Immature natural killer cell (primary cell): Measurements from ENCODE around the gene HSD17B11. TPM values are rescaled to one million over a fixed set of nuclear protein-coding genes. Genes with fewer than 3 reads are reported as not detected.
"Not testable (repeated sequence)": the region's sequence is repeated elsewhere in the genome, so short reads cannot be mapped to it uniquely, and the experiment has no call there.

Experiments
- DNase-seq, 3 donors: peaks; one replicate each; pipeline ENCODE4 v3.0.0; 2022; ENCODE audit warnings: mixed read lengths in 1 of 3
- H3K27ac Mint-ChIP-seq, 6 donors: one replicate each; pipeline ENCODE4 v1.8.0; 2020; ENCODE audit warnings: mixed read lengths in 6 of 6, mild to moderate bottlenecking in 5 of 6, inconsistent platforms in 4 of 6, moderate library complexity in 3 of 6
- H3K27me3 Mint-ChIP-seq, 3 donors: one replicate each; pipeline ENCODE4 v1.8.0; 2020 to 2021; ENCODE audit warnings: low read depth in 3 of 3, mild to moderate bottlenecking in 3 of 3, mixed read lengths in 3 of 3, moderate library complexity in 3 of 3, inconsistent platforms in 1 of 3
- H3K36me3 Mint-ChIP-seq, 3 donors: one replicate each; pipeline ENCODE4 v1.8.0; 2020; ENCODE audit warnings: mixed read lengths in 3 of 3, inconsistent platforms in 2 of 3, mild to moderate bottlenecking in 2 of 3
- H3K4me1 Mint-ChIP-seq, 2 donors: one replicate each; pipeline ENCODE4 v1.8.0; 2020; ENCODE audit warnings: inconsistent platforms in 2 of 2, mild to moderate bottlenecking in 2 of 2, mixed read lengths in 2 of 2, moderate library complexity in 1 of 2
- H3K4me3 Mint-ChIP-seq, 5 donors: one replicate each; pipeline ENCODE4 v1.8.0; 2020; ENCODE audit warnings: mild to moderate bottlenecking in 5 of 5, mixed read lengths in 5 of 5, inconsistent platforms in 3 of 5, moderate library complexity in 3 of 5
- H3K9me3 Mint-ChIP-seq, 6 donors: one replicate each; pipeline ENCODE4 v1.8.0; 2020; ENCODE audit warnings: mild to moderate bottlenecking in 6 of 6, mixed read lengths in 6 of 6, inconsistent platforms in 4 of 6, moderate library complexity in 3 of 6
- polyA plus RNA-seq, 3 donors: library from polyadenylated mRNA; unstranded; fragments of 300-500 nt; fragmentation: Illumina TruSeq; gene quantifications; one replicate each; pipeline ENCODE4 v1.2.3, GENCODE V29; 2021

Gene HSD17B11
- polyA plus RNA-seq, 3 donors from 2014 or later = 81.6 to 112 (median 105) TPM

- no peak overlapping the region for H3K4me3 Mint-ChIP-seq
- H3K4me1 Mint-ChIP-seq = peaks cover 0 to 8% of the 10 kb centered on the region in 2 donors
- H3K36me3 Mint-ChIP-seq = peaks cover 11 to 37% (median 14%) of the 10 kb centered on the region in 3 donors
- H3K27ac Mint-ChIP-seq = no peak overlapping the region
- no peaks in the 10 kb centered on the region for H3K9me3 Mint-ChIP-seq
- DNase-seq = no peak
- H3K27me3 Mint-ChIP-seq = no peaks in the 10 kb centered on the region
Observed at GRCh38 chr4:87365348-87365747, 25.6 kb downstream of the HSD17B11 start.

DNA sequence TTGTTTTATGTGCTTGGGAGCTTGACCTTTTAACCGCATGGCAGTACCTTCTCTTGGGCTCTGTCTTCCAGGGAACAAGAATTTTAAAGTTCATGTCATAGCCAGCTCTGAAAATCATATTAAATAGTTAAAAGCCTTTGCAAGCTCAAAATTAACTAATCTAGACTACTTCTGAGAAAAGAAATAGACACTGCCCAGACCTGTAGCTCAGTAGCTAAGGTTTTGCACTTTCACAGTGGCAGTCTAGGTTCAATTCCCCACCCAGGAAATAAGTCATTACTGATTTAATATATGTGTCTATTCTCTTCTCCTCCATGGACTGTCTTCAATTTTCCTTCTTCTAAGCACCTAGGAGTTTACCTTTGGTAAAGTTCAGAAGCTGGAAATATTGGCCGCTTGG, 27.4 kb downstream of the HSD17B11 start:
- Mint-ChIP-seq H3K27me3 (no peaks in the 10 kb centered on the region), H3K36me3 (peaks cover 14 to 38% (median 14%) of the 10 kb centered on the region in 3 donors), H3K9me3 (no peaks in the 10 kb centered on the region), H3K4me3 (no peak overlapping the region), H3K27ac (peak overlapping the region in 2 of 6 donors; percentile 12 to 53), H3K4me1 (peaks cover 0 to 21% of the 10 kb centered on the region in 2 donors)
- no peak for DNase-seq

DNA sequence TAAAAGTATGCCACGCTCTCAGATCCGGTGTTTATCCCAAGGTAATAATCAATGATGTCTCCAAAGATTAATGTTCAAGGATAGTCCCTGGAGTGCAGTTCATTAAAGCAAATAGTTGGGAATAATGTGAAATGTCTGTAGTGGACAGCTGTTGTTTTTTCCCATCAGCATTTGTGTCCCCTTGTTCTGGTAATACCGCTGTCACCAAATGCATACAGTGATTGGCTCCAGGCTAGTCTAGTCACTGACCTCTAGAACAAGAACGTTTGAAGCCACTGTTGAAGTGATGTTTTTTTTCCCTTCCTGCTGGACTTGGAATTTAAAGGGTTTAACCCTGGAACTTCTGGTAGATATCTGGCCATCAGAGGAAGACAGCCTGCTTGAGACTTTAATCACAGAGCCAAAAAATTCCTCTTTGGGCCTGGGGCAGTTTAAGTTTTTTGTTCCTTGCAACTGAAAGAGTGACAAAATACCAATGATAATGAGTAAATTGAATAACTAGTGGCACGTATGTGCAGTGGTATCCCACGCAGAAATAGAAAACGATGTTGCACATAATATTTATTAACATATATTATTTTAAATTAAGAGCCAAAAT, 30.6 kb downstream of the HSD17B11 start:
- H3K4me1 Mint-ChIP-seq = peaks cover 0 to 20% of the 10 kb centered on the region in 2 donors
- no peaks in the 10 kb centered on the region for H3K27me3 Mint-ChIP-seq
- H3K9me3 Mint-ChIP-seq = no peaks in the 10 kb centered on the region
- H3K4me3 Mint-ChIP-seq = no peak overlapping the region
- no peak for DNase-seq
- H3K27ac Mint-ChIP-seq = no peak overlapping the region
- peaks cover 8 to 50% (median 11%) of the 10 kb centered on the region in 3 donors for H3K36me3 Mint-ChIP-seq

DNA sequence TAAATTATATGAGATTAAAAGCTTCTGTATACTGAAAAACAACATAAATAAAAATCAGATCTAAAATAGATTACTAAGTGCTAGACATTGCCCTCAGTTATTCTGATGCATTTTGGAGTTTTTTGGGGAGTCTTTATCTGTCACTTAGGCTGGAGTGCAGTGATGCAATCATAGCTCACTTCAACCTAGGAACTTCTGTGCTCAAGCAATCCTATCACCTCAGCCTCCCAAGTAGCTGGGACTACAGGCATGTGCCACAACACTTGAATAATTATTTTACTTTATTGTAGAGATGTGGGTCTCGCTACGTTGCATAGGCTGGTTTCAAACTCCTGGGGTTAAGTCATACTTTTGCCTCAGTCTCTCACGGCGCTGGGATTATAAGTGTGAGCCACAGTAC, 31.7 kb downstream of the HSD17B11 start:
- Mint-ChIP-seq H3K4me3 (no peak overlapping the region), H3K9me3 (no peaks in the 10 kb centered on the region), H3K36me3 (peaks cover 5 to 55% (median 7%) of the 10 kb centered on the region in 3 donors), H3K27me3 (no peaks in the 10 kb centered on the region), H3K4me1 (peaks cover 0 to 20% of the 10 kb centered on the region in 2 donors), H3K27ac (peak overlapping the region in 2 of 6 donors; percentile 66 to 69)
- DNase-seq = no peak

DNA sequence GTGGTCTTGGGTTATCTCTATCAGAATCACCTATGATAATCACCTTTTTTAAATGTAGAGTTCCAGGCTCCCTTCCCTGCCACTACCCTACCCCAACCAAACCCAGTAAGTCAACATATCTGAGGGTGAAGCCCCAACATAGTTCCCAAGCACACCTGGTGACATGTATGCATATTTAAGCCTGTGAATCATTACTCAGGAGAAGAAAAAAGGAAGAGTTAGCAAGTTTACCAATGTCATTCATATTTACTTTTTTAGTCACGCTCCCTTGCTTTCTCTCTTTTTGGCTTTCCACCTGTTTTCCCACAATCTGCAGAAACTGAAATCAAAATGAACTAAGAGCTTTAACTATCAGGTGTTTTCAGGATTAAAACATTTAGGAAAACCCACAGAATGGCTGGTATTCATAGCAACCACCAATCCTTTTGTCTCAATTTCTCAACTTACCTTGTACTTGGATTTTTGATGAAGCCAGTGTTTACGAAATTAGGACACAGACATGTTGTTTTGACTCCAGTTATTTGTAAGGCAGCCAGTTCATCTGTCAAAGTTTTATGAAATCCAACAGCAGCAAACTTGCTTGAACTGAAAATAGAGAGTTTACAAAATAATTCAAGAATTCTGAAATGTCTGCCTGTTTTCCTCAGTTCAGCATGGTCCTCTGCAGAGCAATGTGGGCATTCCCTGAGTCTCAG, 34.0 kb downstream of the HSD17B11 start:
- H3K4me1 Mint-ChIP-seq = peaks cover 0 to 20% of the 10 kb centered on the region in 2 donors
- H3K27ac Mint-ChIP-seq = peak overlapping the region in 4 of 6 donors; percentile 53 to 74 (median 64)
- H3K36me3 Mint-ChIP-seq = peaks cover 7 to 47% (median 9%) of the 10 kb centered on the region in 3 donors
- no peak overlapping the region for H3K4me3 Mint-ChIP-seq
- H3K9me3 Mint-ChIP-seq = no peaks in the 10 kb centered on the region
- no peak for DNase-seq
- no peaks in the 10 kb centered on the region for H3K27me3 Mint-ChIP-seq

DNA sequence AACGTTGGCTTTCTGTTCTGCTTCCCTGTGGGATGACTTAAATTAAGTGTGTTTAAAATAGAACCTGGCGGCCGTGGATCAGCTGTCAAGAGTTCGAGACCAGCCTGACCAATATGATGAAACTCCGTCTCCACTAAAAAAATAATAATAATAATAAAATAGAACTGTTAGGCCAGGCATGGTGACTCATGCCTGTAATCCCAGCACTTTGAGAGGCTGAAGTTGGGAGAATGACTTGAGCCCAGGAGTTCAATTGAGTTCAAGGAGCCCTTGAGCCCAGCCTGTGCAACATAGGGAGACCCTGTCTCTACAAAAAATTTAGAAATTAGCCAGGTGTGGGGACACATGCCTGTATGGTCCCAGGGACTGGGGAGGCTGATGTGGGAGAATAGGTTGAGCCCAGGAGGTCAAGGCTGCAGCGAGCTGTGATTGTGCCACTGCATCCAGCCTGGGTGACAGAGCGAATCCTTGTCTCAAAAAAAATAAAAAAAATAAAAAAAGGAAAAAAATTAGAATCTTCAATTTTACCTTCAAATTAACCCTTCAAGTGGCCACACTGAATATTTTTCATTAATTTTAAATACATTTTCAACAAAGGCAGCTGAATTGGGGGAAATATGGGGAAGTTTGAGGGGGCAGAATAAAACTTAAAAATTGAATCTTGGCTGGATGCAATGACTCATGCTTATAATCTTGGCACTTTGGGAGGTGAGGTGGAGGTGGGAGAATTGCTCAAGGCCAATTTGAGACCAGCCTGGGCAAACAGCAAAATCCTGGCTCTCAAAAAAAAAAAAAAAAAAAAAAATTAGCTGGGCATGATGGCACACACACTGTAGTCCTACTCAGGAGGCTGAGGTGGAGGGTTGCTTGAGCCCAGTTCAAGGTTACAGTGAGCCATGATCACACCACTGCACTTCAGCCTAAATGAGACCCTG, 36.6 kb downstream of the HSD17B11 start:
- peak overlapping the region in 1 of 6 donors; percentile 22 for H3K27ac Mint-ChIP-seq
- peaks cover 0 to 9% of the 10 kb centered on the region in 2 donors for H3K4me1 Mint-ChIP-seq
- H3K27me3 Mint-ChIP-seq = no peaks in the 10 kb centered on the region
- peaks cover 5 to 41% (median 7%) of the 10 kb centered on the region in 3 donors for H3K36me3 Mint-ChIP-seq
- H3K4me3 Mint-ChIP-seq = no peak overlapping the region
- H3K9me3 Mint-ChIP-seq = no peaks in the 10 kb centered on the region
- DNase-seq = no peak

DNA sequence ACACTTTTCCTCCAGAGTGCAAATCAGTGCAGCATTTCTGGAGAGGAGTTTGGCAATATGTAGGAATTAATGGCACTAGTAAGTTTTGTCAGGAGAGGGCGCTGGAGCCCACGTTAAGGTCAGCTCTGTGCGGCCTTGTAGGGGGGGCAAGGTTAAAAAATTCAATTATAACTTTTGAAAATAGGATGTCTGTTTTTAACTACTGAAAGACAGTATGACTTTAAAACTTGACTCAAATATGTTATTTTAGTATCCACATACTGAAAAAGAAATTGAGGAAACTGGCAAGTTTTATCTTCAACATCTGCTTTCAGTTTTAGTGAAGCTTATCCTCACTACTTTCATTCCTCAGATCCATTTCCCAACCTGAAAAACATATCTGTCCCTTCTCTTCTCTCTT, 37.4 kb downstream of the HSD17B11 start:
- DNase-seq = peak in 2 of 3 donors; percentile 8 to 31
- H3K4me3 Mint-ChIP-seq = no peak overlapping the region
- no peaks in the 10 kb centered on the region for H3K27me3 Mint-ChIP-seq
- peaks cover 0 to 4% of the 10 kb centered on the region in 2 donors for H3K4me1 Mint-ChIP-seq
- peak overlapping the region in 2 of 6 donors; percentile 31 to 57 for H3K27ac Mint-ChIP-seq
- no peaks in the 10 kb centered on the region for H3K9me3 Mint-ChIP-seq
- peaks cover 5 to 37% (median 7%) of the 10 kb centered on the region in 3 donors for H3K36me3 Mint-ChIP-seq

GRCh38 chr4:87345139-87345538, 45.8 kb downstream of the HSD17B11 start:
- Mint-ChIP-seq H3K4me3 (no peak overlapping the region), H3K36me3 (peaks cover 14 to 31% (median 22%) of the 10 kb centered on the region in 3 donors), H3K27me3 (no peaks in the 10 kb centered on the region), H3K4me1 (peaks cover 3 to 15% of the 10 kb centered on the region in 2 donors), H3K27ac (peak overlapping the region in 1 of 6 donors; percentile 11), H3K9me3 (peaks cover 0 to 14% (median 3%) of the 10 kb centered on the region in 6 donors)
- no peak for DNase-seq

GRCh38 chr4:87342872-87343271, 48.1 kb downstream of the HSD17B11 start:
- peaks cover 0 to 14% (median 3%) of the 10 kb centered on the region in 6 donors for H3K9me3 Mint-ChIP-seq
- no peak overlapping the region for H3K4me3 Mint-ChIP-seq
- H3K36me3 Mint-ChIP-seq = peaks cover 28 to 42% (median 39%) of the 10 kb centered on the region in 3 donors
- peak overlapping the region in 1 of 6 donors; percentile 44 for H3K27ac Mint-ChIP-seq
- no peak for DNase-seq
- peaks cover 0 to 3% (median 0%) of the 10 kb centered on the region in 3 donors for H3K27me3 Mint-ChIP-seq
- H3K4me1 Mint-ChIP-seq = peaks cover 3 to 15% of the 10 kb centered on the region in 2 donors

GRCh38 chr4:87341954-87342635, 48.9 kb downstream of the HSD17B11 start:
- H3K4me1 Mint-ChIP-seq = peaks cover 3 to 15% of the 10 kb centered on the region in 2 donors
- H3K4me3 Mint-ChIP-seq, H3K27me3 Mint-ChIP-seq, DNase-seq, H3K27ac Mint-ChIP-seq: not testable (repeated sequence)
- H3K36me3 Mint-ChIP-seq = peaks cover 32 to 47% (median 44%) of the 10 kb centered on the region in 3 donors
- peaks cover 0 to 14% (median 3%) of the 10 kb centered on the region in 6 donors for H3K9me3 Mint-ChIP-seq

DNA sequence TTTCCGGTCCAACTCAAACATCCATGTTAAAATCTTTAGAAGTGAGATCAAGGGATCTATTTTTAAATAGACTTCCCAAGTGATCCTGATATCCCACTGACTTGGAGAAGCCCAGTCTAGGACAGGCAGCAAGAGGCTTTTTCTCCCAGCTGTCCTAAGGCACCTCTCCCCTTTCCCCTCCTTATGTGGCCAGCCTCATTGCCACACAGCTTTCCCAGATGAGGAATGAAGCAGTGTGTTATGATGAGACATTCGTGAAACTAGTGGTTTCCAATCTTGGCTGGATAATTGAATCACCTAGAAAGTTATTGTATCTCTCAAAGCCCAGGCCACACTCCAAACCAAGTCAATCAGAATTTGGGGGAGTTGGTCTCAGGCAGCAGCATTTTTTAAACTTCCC, 51.5 kb downstream of the HSD17B11 start:
- DNase-seq = no peak
- Mint-ChIP-seq H3K27me3 (peaks cover 0 to 3% (median 0%) of the 10 kb centered on the region in 3 donors), H3K27ac (no peak overlapping the region), H3K4me3 (no peak overlapping the region), H3K4me1 (peaks cover 2 to 8% of the 10 kb centered on the region in 2 donors), H3K9me3 (peaks cover 0 to 5% (median 3%) of the 10 kb centered on the region in 6 donors), H3K36me3 (peaks cover 34 to 52% (median 46%) of the 10 kb centered on the region in 3 donors)

DNA sequence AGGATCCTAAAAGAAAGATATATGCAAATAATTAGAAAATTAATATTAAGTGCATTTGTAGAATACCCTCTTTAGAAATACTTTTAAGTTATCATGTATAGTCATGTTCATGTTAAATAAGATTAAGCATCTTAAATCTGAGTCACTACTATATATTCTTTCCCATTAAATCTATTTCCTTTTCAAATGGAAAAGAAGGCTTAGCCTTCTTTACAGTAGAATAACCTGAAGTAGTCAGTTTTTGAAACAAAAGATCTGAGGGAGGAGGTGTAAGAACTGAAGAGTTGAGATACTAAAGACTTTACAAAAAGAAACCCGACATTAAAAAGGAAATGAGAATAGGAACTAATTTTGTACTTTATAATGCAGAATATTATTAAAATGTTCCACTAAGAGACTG, 53.6 kb downstream of the HSD17B11 start:
- Mint-ChIP-seq H3K4me3 (no peak overlapping the region), H3K4me1 (no peaks in the 10 kb centered on the region), H3K36me3 (peaks cover 48 to 61% (median 57%) of the 10 kb centered on the region in 3 donors), H3K27me3 (peaks cover 0 to 3% (median 0%) of the 10 kb centered on the region in 3 donors), H3K27ac (no peak overlapping the region), H3K9me3 (peaks cover 6 to 21% (median 20%) of the 10 kb centered on the region in 6 donors)
- DNase-seq = no peak

DNA sequence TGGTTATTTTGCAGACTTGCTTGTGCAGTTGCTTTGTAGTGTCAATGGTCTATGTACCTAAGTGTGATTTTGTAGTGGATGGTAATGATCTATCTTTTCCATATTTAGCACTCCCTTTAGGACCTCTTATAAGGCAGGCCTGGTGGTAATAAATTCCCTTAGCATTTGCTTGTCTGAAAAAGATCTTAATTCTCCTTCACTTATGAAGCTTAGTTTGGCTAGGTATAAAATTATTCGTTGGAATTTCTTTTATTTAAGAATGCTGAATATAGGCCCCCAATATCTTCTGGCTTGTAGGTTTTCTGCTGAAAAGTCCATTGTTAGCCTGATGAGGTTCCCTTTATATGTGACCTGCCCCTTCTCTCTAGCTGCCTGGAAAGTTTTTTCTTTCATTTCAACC, 57.7 kb downstream of the HSD17B11 start:
- Mint-ChIP-seq H3K9me3 (peaks cover 17 to 50% (median 41%) of the 10 kb centered on the region in 6 donors), H3K27ac (no peak overlapping the region), H3K4me3 (no peak overlapping the region), H3K4me1 (no peaks in the 10 kb centered on the region), H3K27me3 (peaks cover 0 to 4% (median 3%) of the 10 kb centered on the region in 3 donors), H3K36me3 (peaks cover 37 to 54% (median 49%) of the 10 kb centered on the region in 3 donors)
- no peak for DNase-seq
